Measurements from ENCODE around the gene ADAM19.
A peak's percentile ranks its signal among the peaks of the same experiment; 100 is the strongest.

Gene ADAM19, protein sequence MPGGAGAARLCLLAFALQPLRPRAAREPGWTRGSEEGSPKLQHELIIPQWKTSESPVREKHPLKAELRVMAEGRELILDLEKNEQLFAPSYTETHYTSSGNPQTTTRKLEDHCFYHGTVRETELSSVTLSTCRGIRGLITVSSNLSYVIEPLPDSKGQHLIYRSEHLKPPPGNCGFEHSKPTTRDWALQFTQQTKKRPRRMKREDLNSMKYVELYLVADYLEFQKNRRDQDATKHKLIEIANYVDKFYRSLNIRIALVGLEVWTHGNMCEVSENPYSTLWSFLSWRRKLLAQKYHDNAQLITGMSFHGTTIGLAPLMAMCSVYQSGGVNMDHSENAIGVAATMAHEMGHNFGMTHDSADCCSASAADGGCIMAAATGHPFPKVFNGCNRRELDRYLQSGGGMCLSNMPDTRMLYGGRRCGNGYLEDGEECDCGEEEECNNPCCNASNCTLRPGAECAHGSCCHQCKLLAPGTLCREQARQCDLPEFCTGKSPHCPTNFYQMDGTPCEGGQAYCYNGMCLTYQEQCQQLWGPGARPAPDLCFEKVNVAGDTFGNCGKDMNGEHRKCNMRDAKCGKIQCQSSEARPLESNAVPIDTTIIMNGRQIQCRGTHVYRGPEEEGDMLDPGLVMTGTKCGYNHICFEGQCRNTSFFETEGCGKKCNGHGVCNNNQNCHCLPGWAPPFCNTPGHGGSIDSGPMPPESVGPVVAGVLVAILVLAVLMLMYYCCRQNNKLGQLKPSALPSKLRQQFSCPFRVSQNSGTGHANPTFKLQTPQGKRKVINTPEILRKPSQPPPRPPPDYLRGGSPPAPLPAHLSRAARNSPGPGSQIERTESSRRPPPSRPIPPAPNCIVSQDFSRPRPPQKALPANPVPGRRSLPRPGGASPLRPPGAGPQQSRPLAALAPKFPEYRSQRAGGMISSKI

GRCh38 chr5:157575381-157576020 lies at the start of gene ADAM19:
TSS of gene ADAM19 (minus strand) at chr5:157575775. CDS start at chr5:157575696, 79 bp downstream.
- H3K36me3 ChIP-seq (ENCODE audit: insufficient read depth, low read length) = no peaks in the 10 kb centered on the region
- no peak within 1 kb of the TSS for H3K27ac ChIP-seq (ENCODE audit: low read depth, low read length)
- H2AFZ ChIP-seq (ENCODE audit: low read length, unreplicated experiment) = peak within 1 kb of the TSS; percentile 73
- H3K4me1 ChIP-seq (ENCODE audit: control insufficient read depth, insufficient read depth, low read length, unreplicated experiment) = peaks cover 10% of the 10 kb centered on the region
- H3K79me2 ChIP-seq (ENCODE audit: control insufficient read depth, insufficient read depth, low read length, unreplicated experiment) = peaks cover 6% of the 10 kb centered on the region
- peak within 1 kb of the TSS; percentile 78 for H3K4me3 ChIP-seq (ENCODE audit: low read depth, low read length)
- H3K27me3 ChIP-seq (ENCODE audit: insufficient read depth, low read length) = no peaks in the 10 kb centered on the region

DNA sequence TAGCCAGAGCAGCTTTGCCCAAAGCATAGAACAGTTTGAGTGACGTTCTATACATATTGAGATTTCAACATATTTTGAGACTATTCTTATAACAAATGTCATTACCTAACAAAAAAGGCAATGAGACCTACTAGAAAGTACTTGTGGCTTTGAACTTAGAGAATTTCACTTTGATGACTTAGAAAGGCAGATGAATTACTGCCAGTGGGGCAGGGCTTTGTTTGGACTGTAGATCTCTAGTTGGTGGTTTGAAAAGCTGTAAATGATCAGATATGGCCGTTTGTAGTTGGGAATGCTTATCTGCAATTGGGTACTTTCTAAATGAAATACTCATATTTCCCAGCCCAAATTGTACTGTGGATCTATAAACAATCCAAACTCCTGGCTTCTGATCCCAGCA lies 48.6 kb upstream of the ADAM19 start:
- Histone ChIP-seq H3K27me3 (ENCODE audit: insufficient read depth, low read length) (no peaks in the 10 kb centered on the region), H2AFZ (ENCODE audit: low read length, unreplicated experiment) (no peak overlapping the region), H3K4me3 (ENCODE audit: low read depth, low read length) (no peak overlapping the region), H3K4me1 (ENCODE audit: control insufficient read depth, insufficient read depth, low read length, unreplicated experiment) (no peaks in the 10 kb centered on the region), H3K36me3 (ENCODE audit: insufficient read depth, low read length) (no peaks in the 10 kb centered on the region), H3K27ac (ENCODE audit: low read depth, low read length) (no peak overlapping the region), H3K79me2 (ENCODE audit: control insufficient read depth, insufficient read depth, low read length, unreplicated experiment) (no peaks in the 10 kb centered on the region)

DNA sequence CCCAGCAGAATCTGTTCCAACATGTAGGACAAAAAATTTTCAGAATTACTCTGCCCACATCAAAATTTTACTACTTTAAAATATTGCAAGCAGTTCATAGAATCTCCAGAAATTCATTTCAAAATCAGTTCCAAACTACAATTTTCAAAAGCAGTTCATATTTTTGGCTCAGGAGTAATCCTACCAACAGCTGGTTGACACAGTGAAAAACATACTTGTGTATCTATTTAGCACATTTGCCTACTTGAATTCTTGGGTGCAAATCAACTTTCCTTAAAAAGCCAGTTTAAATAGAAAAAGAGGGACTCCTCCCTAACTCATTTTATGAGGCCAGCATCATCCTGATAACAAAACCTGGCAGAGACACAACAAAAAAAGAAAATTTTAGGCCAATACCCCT lies 45.2 kb upstream of the ADAM19 start:
- Histone ChIP-seq H3K4me1 (ENCODE audit: control insufficient read depth, insufficient read depth, low read length, unreplicated experiment) (no peaks in the 10 kb centered on the region), H2AFZ (ENCODE audit: low read length, unreplicated experiment) (no peak overlapping the region), H3K4me3 (ENCODE audit: low read depth, low read length) (no peak overlapping the region), H3K27ac (ENCODE audit: low read depth, low read length) (no peak overlapping the region), H3K27me3 (ENCODE audit: insufficient read depth, low read length) (no peaks in the 10 kb centered on the region), H3K79me2 (ENCODE audit: control insufficient read depth, insufficient read depth, low read length, unreplicated experiment) (no peaks in the 10 kb centered on the region), H3K36me3 (ENCODE audit: insufficient read depth, low read length) (no peaks in the 10 kb centered on the region)

- Histone ChIP-seq H3K27me3 (ENCODE audit: insufficient read depth, low read length) (no peaks in the 10 kb centered on the region), H3K27ac (ENCODE audit: low read depth, low read length) (no peak overlapping the region), H3K79me2 (ENCODE audit: control insufficient read depth, insufficient read depth, low read length, unreplicated experiment) (no peaks in the 10 kb centered on the region), H3K36me3 (ENCODE audit: insufficient read depth, low read length) (no peaks in the 10 kb centered on the region), H3K4me3 (ENCODE audit: low read depth, low read length) (no peak overlapping the region), H3K4me1 (ENCODE audit: control insufficient read depth, insufficient read depth, low read length, unreplicated experiment) (no peaks in the 10 kb centered on the region), H2AFZ (ENCODE audit: low read length, unreplicated experiment) (no peak overlapping the region)
Measured at GRCh38 chr5:157618191-157618765, 42.7 kb upstream of the ADAM19 start.

- Histone ChIP-seq H3K27me3 (ENCODE audit: insufficient read depth, low read length) (no peaks in the 10 kb centered on the region), H3K36me3 (ENCODE audit: insufficient read depth, low read length) (no peaks in the 10 kb centered on the region), H2AFZ (ENCODE audit: low read length, unreplicated experiment) (no peak overlapping the region), H3K4me1 (ENCODE audit: control insufficient read depth, insufficient read depth, low read length, unreplicated experiment) (no peaks in the 10 kb centered on the region), H3K79me2 (ENCODE audit: control insufficient read depth, insufficient read depth, low read length, unreplicated experiment) (no peaks in the 10 kb centered on the region), H3K4me3 (ENCODE audit: low read depth, low read length) (no peak overlapping the region), H3K27ac (ENCODE audit: low read depth, low read length) (no peak overlapping the region)
Measured at GRCh38 chr5:157616785-157617184, 41.2 kb upstream of the ADAM19 start.

- H3K36me3 ChIP-seq (ENCODE audit: insufficient read depth, low read length) = no peaks in the 10 kb centered on the region
- no peaks in the 10 kb centered on the region for H3K27me3 ChIP-seq (ENCODE audit: insufficient read depth, low read length)
- no peak overlapping the region for H3K4me3 ChIP-seq (ENCODE audit: low read depth, low read length)
- H3K79me2 ChIP-seq (ENCODE audit: control insufficient read depth, insufficient read depth, low read length, unreplicated experiment) = no peaks in the 10 kb centered on the region
- H2AFZ ChIP-seq (ENCODE audit: low read length, unreplicated experiment) = no peak overlapping the region
- no peak overlapping the region for H3K27ac ChIP-seq (ENCODE audit: low read depth, low read length)
- no peaks in the 10 kb centered on the region for H3K4me1 ChIP-seq (ENCODE audit: control insufficient read depth, insufficient read depth, low read length, unreplicated experiment)
Measured at GRCh38 chr5:157613385-157614245, 38.0 kb upstream of the ADAM19 start.

GRCh38 chr5:157612581-157612980 lies 37.0 kb upstream of the ADAM19 start:
- no peaks in the 10 kb centered on the region for H3K79me2 ChIP-seq (ENCODE audit: control insufficient read depth, insufficient read depth, low read length, unreplicated experiment)
- no peak overlapping the region for H3K4me3 ChIP-seq (ENCODE audit: low read depth, low read length)
- H2AFZ ChIP-seq (ENCODE audit: low read length, unreplicated experiment) = no peak overlapping the region
- peaks cover 5% of the 10 kb centered on the region for H3K4me1 ChIP-seq (ENCODE audit: control insufficient read depth, insufficient read depth, low read length, unreplicated experiment)
- H3K27me3 ChIP-seq (ENCODE audit: insufficient read depth, low read length) = no peaks in the 10 kb centered on the region
- no peak overlapping the region for H3K27ac ChIP-seq (ENCODE audit: low read depth, low read length)
- no peaks in the 10 kb centered on the region for H3K36me3 ChIP-seq (ENCODE audit: insufficient read depth, low read length)

DNA sequence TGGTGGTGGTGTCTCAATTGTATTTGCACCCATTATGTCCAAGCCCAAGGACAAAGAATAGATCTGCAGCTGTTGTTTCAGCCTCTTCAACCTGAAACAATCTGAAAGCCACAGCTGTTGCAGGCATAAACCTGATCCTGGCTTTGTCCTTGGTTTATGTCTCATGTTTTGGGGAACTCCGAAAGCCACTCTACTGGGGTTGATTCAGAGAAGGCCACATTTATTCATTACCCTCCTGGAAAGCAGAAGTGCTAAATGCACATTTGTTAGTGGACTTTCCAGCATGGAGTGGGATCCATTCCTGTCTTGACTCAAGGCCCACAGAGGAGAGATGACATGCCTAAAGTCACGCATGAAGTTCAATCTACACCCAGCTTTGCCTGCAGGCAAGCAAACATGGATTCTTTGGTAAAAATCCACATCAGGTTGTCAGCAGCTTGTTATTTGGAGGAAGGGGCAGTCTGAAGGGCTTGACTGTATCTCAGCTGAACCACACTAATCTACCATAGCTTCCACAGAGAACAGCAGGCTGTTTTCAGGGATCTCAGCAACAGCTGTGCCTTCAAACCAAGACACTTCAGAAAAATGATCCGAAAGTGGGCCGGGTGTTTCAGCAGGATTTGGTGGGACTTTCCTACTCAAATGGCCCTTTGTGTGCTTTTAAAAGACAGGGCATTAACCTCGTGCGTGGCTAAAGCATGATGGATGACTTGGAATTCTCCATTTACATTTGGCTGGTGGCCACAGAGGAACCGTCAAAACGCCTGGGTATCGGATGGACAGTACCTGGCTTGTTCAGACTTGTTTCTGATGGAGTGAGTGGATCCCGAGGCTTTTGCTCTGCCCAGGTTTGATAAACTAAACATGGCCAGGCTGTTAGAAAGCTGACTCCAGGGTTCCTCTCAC lies 36.2 kb upstream of the ADAM19 start:
- Histone ChIP-seq H3K36me3 (ENCODE audit: insufficient read depth, low read length) (no peaks in the 10 kb centered on the region), H3K4me1 (ENCODE audit: control insufficient read depth, insufficient read depth, low read length, unreplicated experiment) (peaks cover 12% of the 10 kb centered on the region), H2AFZ (ENCODE audit: low read length, unreplicated experiment) (no peak overlapping the region), H3K4me3 (ENCODE audit: low read depth, low read length) (no peak overlapping the region), H3K27me3 (ENCODE audit: insufficient read depth, low read length) (no peaks in the 10 kb centered on the region), H3K27ac (ENCODE audit: low read depth, low read length) (no peak overlapping the region), H3K79me2 (ENCODE audit: control insufficient read depth, insufficient read depth, low read length, unreplicated experiment) (no peaks in the 10 kb centered on the region)

DNA sequence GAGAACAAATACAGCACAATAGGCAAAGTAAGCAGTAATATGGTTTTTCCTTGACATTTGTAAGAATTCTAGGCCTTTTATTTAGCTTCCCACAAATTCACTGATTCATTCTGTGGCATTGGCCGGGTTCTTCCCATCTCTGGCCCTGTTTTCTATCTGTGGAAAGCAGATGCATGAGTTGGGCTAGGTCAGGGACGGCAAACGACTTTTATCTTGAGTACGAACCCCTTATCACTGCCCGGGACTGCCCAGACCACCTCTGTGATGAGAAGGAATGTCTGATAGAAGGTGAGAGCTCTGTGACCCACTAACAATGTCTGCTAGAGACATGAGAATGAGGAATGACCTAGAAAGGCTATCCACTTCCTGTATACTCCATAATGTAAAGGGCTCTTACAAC lies 35.4 kb upstream of the ADAM19 start:
- H2AFZ ChIP-seq (ENCODE audit: low read length, unreplicated experiment) = no peak overlapping the region
- H3K27ac ChIP-seq (ENCODE audit: low read depth, low read length) = no peak overlapping the region
- H3K27me3 ChIP-seq (ENCODE audit: insufficient read depth, low read length) = no peaks in the 10 kb centered on the region

More for the DNA sequence above, 35.4 kb upstream of the ADAM19 start:
- Histone ChIP-seq H3K36me3 (ENCODE audit: insufficient read depth, low read length) (no peaks in the 10 kb centered on the region), H3K4me1 (ENCODE audit: control insufficient read depth, insufficient read depth, low read length, unreplicated experiment) (peaks cover 17% of the 10 kb centered on the region), H3K79me2 (ENCODE audit: control insufficient read depth, insufficient read depth, low read length, unreplicated experiment) (no peaks in the 10 kb centered on the region), H3K4me3 (ENCODE audit: low read depth, low read length) (no peak overlapping the region)

Data from ACC112 (cell line).